Spleen (tissue), 11 donors: ENCODE data around the gene MRPL4. TPM values are rescaled to one million over a fixed set of nuclear protein-coding genes. Genes with fewer than 3 reads are reported as not detected.

Experiments
- DNase-seq: peaks from one replicate; pipeline ENCODE4 v3.0.0-alpha.2; 2020
- H3K27ac ChIP-seq, 8 donors: fragments of 200-600 bp; sonication (generic) in 7 of 8; 1 replicate in 4 of 8; 2 replicates in 4 of 8; pipeline versions ENCODE4 v1.5.0 to v1.8.0; 2016 to 2021; ENCODE audit warnings: inconsistent platforms in 4 of 8, mild to moderate bottlenecking in 4 of 8, moderate library complexity in 1 of 8
- H3K27me3 ChIP-seq, 7 donors: fragments of 200-600 bp; sonication (generic) in 6 of 7; replicated peaks in 1 of 7; 1 replicate in 4 of 7; 2 replicates in 3 of 7; pipeline versions ENCODE4 v1.5.0 to v1.8.0; 2016 to 2021; ENCODE audit warnings: inconsistent platforms in 3 of 7, mild to moderate bottlenecking in 1 of 7
- H3K36me3 ChIP-seq, 6 donors: fragments of 200-600 bp; sonication (generic) in 5 of 6; 1 replicate in 4 of 6; 2 replicates in 2 of 6; pipeline versions ENCODE4 v1.5.0 to v1.8.0; 2016 to 2021; ENCODE audit warnings: inconsistent platforms in 2 of 6
- H3K4me1 ChIP-seq, 6 donors: fragments of 200-600 bp; sonication (generic) in 5 of 6; 1 replicate in 3 of 6; 2 replicates in 3 of 6; pipeline versions ENCODE4 v1.5.0 to v1.8.0; 2016 to 2021; ENCODE audit warnings: inconsistent platforms in 3 of 6
- H3K4me3 ChIP-seq, 8 donors: fragments of 200-600 bp; sonication (generic) in 7 of 8; 1 replicate in 4 of 8; 2 replicates in 4 of 8; pipeline versions ENCODE4 v1.5.0 to v1.8.0; 2016 to 2021; ENCODE audit warnings: inconsistent platforms in 4 of 8, mild to moderate bottlenecking in 4 of 8, moderate library complexity in 2 of 8
- H3K9me3 ChIP-seq, 8 donors: fragments of 200-600 bp; sonication (generic) in 7 of 8; 1 replicate in 4 of 8; 2 replicates in 4 of 8; pipeline versions ENCODE4 v1.5.0 to v1.8.0; 2016 to 2021; ENCODE audit warnings: inconsistent platforms in 4 of 8
- CTCF ChIP-seq, 11 experiments: fragments of 200-600 bp in 7 of 11; fragments of 450-650 bp in 4 of 11; sonication (generic) in 4 of 11; IDR thresholded peaks in 8 of 11; conservative IDR thresholded peaks in 3 of 11; 1 replicate in 7 of 11; 2 replicates in 4 of 11; pipeline versions ENCODE4 v1.4.0 to v1.8.0; 2016 to 2021; ENCODE audit warnings: antibody characterized with exemption in 11 of 11, inconsistent platforms in 4 of 11, mild to moderate bottlenecking in 1 of 11
- POLR2A ChIP-seq, 3 donors: fragments of 450-650 bp; IDR thresholded peaks; one replicate each; pipeline ENCODE4 v1.5.1; 2017; ENCODE audit warnings: antibody characterized with exemption in 3 of 3, mild to moderate bottlenecking in 1 of 3
- POLR2AphosphoS5 ChIP-seq, 3 donors: sonication (generic); formaldehyde crosslinking; IDR thresholded peaks; one replicate each; pipeline ENCODE4 v1.5.1; 2017; ENCODE audit warnings: antibody characterized with exemption in 3 of 3
- WGBS, 5 donors: extraction: QIAGEN DNeasy Blood & Tissue Kit in 3 of 5; methylation state at CpG; one replicate each; pipeline versions ENCODE4 v1.1.5 to v1.1.7; 2013 to 2018; 5-methylcytosine and 5-hydroxymethylcytosine counted together
- intact Hi-C: fragments of 100-400 bp; cut with DNase I; formaldehyde crosslinking; loops from one replicate; pipeline ENCODE4 v1.15.0; 2023; ENCODE audit warnings: low total_unique reads
- polyA plus RNA-seq, 3 donors: library from polyadenylated mRNA; stranded (reverse); fragments of 200-250 nt; gene quantifications; one replicate each; pipeline ENCODE4 v1.2.1, GENCODE V29; 2013
- total RNA-seq, 7 donors: library from RNA; depleted of rRNA in 3 of 7; stranded (reverse); fragments of >200 nt in 3 of 7; fragmentation: NEBNext Ultra II Directional in 4 of 7; extraction: Animal tissue kit (Norgen Biotek cat#: 25700) in 4 of 7; gene quantifications; one replicate each; pipeline versions ENCODE4 v1.1.0 to v1.2.1, GENCODE V29; 2016 to 2021
- donor health status: healthy with polysubstance abuse.
- donor health status: DM: no; HTN: no; CAD: no; lungs with moderate emphysema.
- donor health status: DM: no; HTN: no; CAD: no.
- donor health status: Bipolar disorder and iron deficiency.
- donor health status: healthy.
- donor health status: DM: no; HTN: no; CAD: no.
- donor health status: DM: yes; HTN: yes; CAD: no.

MRPL4 gene
- total and polyA plus RNA-seq, 10 donors = 31.5 to 60.5 (median 39.0) TPM

DNA sequence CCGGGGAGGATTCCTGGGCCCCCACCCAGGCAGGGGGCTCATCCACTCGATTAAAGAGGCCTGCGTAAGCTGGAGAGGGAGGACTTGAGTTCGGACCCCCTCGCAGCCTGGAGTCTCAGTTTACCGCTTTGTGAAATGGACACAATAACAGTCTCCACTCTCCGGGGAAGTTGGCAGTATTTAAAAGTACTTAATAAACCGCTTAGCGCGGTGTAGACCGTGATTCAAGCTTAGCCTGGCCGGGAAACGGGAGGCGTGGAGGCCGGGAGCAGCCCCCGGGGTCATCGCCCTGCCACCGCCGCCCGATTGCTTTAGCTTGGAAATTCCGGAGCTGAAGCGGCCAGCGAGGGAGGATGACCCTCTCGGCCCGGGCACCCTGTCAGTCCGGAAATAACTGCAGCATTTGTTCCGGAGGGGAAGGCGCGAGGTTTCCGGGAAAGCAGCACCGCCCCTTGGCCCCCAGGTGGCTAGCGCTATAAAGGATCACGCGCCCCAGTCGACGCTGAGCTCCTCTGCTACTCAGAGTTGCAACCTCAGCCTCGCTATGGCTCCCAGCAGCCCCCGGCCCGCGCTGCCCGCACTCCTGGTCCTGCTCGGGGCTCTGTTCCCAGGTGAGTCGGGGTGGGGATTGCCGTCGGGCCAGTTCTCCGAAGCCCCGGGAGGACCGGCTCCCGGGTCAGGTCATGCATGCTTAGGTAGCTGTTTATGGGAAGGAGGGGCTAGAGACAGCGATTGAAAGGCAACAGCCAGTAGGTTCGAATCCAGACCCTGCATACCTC, 18.8 kb downstream of the MRPL4 start, which contains the start of gene ICAM1:
Gene ICAM1 (plus strand): TSS at position 505 of the 779 bp plus-strand sequence. CDS start 40 bp downstream, at position 545.
- 0 to 1% (median 1%) methylated on average over 38 to 51 of the region's 51 CpGs for WGBS, 5 donors
- peak within 1 kb of the TSS; percentile 78 to 99 (median 98) for H3K27ac ChIP-seq
- intact Hi-C loops = loop anchor here (10.0 kb wide), 1 partner anchor 64 kb away; the partner anchor contains the start of genes ICAM3 and RAVER1
- H3K4me3 ChIP-seq = peak within 1 kb of the TSS; percentile 57 to 75 (median 67)
- H3K4me1 ChIP-seq = peaks cover 7 to 96% (median 64%) of the 10 kb centered on the region in 6 donors
- no peaks in the 10 kb centered on the region for H3K27me3 ChIP-seq
- H3K36me3 ChIP-seq = peaks cover 0 to 33% (median 15%) of the 10 kb centered on the region in 6 donors
- peak; percentile 95 to 98 (median 97) for TF ChIP-seq POLR2AphosphoS5 (IDR thresholded peaks at IDR 0.05)
- TF ChIP-seq CTCF (IDR thresholded peaks at IDR 0.05 in 8 of 11, conservative IDR thresholded peaks at IDR 0.05 in 3 of 11) = peak in 8 of 11 experiments; percentile 25 to 63 (median 36)
- peak; percentile 41 to 94 (median 76) for TF ChIP-seq POLR2A (IDR thresholded peaks at IDR 0.05)
- no peaks in the 10 kb centered on the region for H3K9me3 ChIP-seq
- DNase-seq = peak; percentile 96

- peaks cover 0 to 41% (median 21%) of the 10 kb centered on the region in 6 donors for H3K36me3 ChIP-seq
- peak overlapping the region; percentile 78 to 99 (median 98) for H3K27ac ChIP-seq
- H3K27me3 ChIP-seq = no peaks in the 10 kb centered on the region
- intact Hi-C loops = loop anchor here (10.0 kb wide), 1 partner anchor 63 kb away; the partner anchor contains the start of genes ICAM3 and RAVER1
- no peaks in the 10 kb centered on the region for H3K9me3 ChIP-seq
- peak overlapping the region; percentile 57 to 75 (median 67) for H3K4me3 ChIP-seq
- no peak for DNase-seq
- peaks cover 11 to 100% (median 70%) of the 10 kb centered on the region in 6 donors for H3K4me1 ChIP-seq
- no peak for TF ChIP-seq POLR2AphosphoS5 (IDR thresholded peaks at IDR 0.05)
- no peak for TF ChIP-seq POLR2A (IDR thresholded peaks at IDR 0.05)
- TF ChIP-seq CTCF (IDR thresholded peaks at IDR 0.05 in 8 of 11, conservative IDR thresholded peaks at IDR 0.05 in 3 of 11) = no peak
- 9 to 21% (median 13%) methylated on average over 12 of the region's 12 CpGs for whole genome bisulfite sequencing, 5 donors
Measured at GRCh38 chr19:10271543-10272086, 19.6 kb downstream of the MRPL4 start.

DNA sequence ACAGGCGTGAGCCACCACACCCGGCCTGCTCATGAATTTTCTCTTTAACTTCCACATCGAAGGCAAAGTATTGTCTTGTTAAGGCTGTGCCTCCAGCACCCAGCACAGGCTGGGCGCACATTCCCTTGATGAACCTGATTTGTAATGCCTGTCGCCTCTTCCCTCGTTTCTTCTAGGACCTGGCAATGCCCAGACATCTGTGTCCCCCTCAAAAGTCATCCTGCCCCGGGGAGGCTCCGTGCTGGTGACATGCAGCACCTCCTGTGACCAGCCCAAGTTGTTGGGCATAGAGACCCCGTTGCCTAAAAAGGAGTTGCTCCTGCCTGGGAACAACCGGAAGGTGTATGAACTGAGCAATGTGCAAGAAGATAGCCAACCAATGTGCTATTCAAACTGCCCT, 22.6 kb downstream of the MRPL4 start:
- H3K36me3 ChIP-seq = peaks cover 0 to 71% (median 49%) of the 10 kb centered on the region in 6 donors
- H3K4me3 ChIP-seq = peak overlapping the region in 3 of 8 donors; percentile 67 to 73 (median 71)
- no peak for DNase-seq
- peaks cover 21 to 100% (median 85%) of the 10 kb centered on the region in 6 donors for H3K4me1 ChIP-seq
- 85 to 92% (median 88%) methylated on average over 10 of the region's 10 CpGs for WGBS, 5 donors
- intact Hi-C loops = loop anchor here (10.0 kb wide), 1 partner anchor 60 kb away; the partner anchor contains the start of genes ICAM3 and RAVER1
- TF ChIP-seq CTCF (IDR thresholded peaks at IDR 0.05 in 8 of 11, conservative IDR thresholded peaks at IDR 0.05 in 3 of 11) (no peak), POLR2A (IDR thresholded peaks at IDR 0.05) (no peak), POLR2AphosphoS5 (IDR thresholded peaks at IDR 0.05) (no peak)
- peak overlapping the region in 5 of 8 donors; percentile 48 to 99 (median 98) for H3K27ac ChIP-seq
- no peaks in the 10 kb centered on the region for H3K9me3 ChIP-seq
- H3K27me3 ChIP-seq = no peaks in the 10 kb centered on the region
